Erythroblast (primary cell): ENCODE data around the gene LYAR.
"Not testable (repeated sequence)": the region's sequence is repeated elsewhere in the genome, so short reads cannot be mapped to it uniquely, and the experiment has no call there.

Source experiments
- DNase-seq, 2 experiments: peaks; one replicate each; lab custom pipeline; 2025; lab: John Stamatoyannopoulos, UW
- GATA1 ChIP-seq: IDR thresholded peaks from 2 replicates; pipeline ENCODE4 v1.6.1; 2011; ENCODE audit warnings: low read depth, mild to moderate bottlenecking, control low read depth, low read length, moderate library complexity
- POLR2A ChIP-seq: IDR thresholded peaks from 2 replicates; pipeline ENCODE4 v1.6.1; 2011; ENCODE audit warnings: mild to moderate bottlenecking, low read length

The LYAR gene

DNA sequence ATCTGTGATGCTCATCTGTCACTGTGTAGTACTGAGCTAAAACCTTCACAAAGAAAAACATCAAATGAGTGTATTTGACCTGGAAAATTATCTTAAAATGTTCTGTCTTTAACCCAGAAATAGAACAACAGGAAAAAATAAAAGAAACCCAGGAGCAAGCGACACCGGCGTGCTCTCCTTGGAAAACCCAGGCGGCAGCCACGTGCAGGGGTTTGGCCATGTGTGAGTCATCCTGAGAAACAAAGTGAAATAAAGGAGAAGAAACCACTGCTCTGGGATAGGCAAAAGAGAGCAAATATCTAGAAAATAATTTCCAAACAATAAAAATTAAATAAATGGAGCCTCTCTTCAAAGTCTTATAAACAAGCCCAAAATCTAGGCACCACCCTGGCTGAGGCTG is 22.0 kb downstream of the LYAR start:
- no peak for DNase-seq
- TF ChIP-seq GATA1 (no peak), POLR2A (no peak)

GRCh38 chr4:4260185-4260751 is 29.7 kb downstream of the LYAR start:
- TF ChIP-seq POLR2A, result no peak
- no peak for TF ChIP-seq GATA1
- peak; percentile 43 to 70 for DNase-seq

GRCh38 chr4:4259484-4260100 is 30.4 kb downstream of the LYAR start:
- DNase-seq, result no peak

GRCh38 chr4:4257705-4258104 is 32.2 kb downstream of the LYAR start:
- not testable (repeated sequence) for DNase-seq

More at GRCh38 chr4:4259484-4260100, 30.4 kb downstream of the LYAR start:
- TF ChIP-seq GATA1 (no peak), POLR2A (no peak)

- TF ChIP-seq POLR2A (no peak), GATA1 (no peak)
- DNase-seq, result no peak
These were observed 33.2 kb downstream of the LYAR start for GRCh38 chr4:4256799-4257198.

DNA sequence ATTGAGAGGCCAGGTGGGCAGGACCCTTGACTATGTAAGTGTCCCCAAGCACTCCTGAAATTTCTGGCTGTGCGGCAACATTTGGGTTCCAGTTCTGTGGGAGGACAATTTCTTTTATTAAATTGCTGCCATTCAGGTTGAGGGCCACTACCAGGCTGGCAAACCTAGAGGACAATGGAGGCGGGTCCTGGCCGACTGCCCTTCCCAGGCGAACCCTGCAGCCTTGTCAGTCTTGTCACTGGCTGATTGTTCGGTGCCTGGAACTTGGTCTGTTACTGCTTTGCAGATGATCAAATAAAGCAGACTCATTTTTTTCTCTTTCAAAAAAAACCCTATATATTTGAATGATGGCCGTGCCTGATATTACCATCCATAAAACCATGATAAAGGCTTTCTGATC is 35.3 kb downstream of the LYAR start:
- TF ChIP-seq POLR2A (no peak), GATA1 (no peak)
- no peak for DNase-seq

DNA sequence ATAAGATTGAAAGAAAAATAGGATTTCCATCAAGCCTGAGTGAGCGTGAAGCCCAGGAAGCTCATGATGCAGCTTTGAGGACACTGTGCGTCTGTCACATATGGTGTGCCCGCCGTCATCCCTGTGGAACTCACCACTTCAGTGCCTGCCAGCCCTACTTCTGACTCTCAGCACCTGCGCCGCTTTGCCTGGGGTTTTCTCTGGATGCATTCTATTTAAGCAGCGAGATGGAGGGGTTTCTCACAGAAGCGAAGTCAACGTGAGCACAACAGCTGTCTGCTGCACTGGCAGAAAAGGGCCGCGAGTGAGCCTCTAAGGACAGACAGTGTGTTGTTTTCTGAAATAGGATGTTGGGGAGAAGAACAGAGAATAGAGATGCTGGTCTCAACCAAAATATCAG is 35.8 kb downstream of the LYAR start:
- DNase-seq, result no peak
- TF ChIP-seq GATA1 (no peak), POLR2A (no peak)

- TF ChIP-seq GATA1, result no peak
- TF ChIP-seq POLR2A, result no peak
- no peak for DNase-seq
These were observed 40.1 kb downstream of the LYAR start for GRCh38 chr4:4249866-4250265.

- DNase-seq, result not testable (repeated sequence)
These were observed 40.6 kb downstream of the LYAR start for GRCh38 chr4:4249342-4249741.

GRCh38 chr4:4248885-4249203 is 41.1 kb downstream of the LYAR start:
- DNase-seq, result peak; percentile 59 to 61
- TF ChIP-seq POLR2A (no peak), GATA1 (no peak)

DNA sequence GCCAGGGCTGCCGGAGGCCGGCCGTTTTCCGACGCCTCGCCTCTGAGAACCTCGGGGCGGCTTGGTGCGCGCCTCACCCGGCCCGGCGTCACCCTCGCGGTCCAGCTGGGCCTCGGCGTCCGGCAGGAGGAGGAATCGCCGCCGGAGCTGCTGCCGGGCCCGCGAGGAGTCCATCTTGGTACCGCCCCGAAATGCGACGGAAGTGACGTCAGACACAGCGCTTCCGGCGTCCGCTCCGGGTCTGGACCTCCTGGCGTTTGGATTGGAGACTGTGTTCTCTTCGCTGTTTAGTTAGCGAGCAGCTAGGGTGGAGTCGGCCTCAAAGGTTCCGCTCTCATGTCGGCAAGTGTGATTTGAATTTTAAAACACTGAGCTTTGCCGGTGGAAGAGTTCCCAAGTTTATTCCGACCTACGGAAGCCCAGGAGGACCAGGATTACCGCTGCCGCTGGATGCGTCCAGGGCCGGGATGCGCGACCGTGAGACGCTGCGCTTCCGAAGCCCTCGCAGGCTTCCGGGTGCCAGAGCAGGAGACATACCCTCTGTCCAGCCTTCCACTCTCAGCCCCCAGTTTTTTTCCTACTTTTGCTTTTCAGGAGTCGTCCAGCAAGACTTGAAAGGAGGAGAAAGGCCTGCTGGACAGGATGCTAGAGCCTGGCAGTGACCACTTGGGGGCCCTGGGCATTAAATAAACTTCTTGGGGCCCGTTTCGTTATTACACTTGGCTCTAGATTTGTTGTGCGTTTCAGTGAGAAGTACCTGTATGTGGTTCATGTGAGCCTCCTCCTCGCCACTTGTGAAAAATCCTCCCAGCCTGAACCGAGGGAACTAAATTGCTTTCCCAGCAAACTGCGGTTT is 41.7 kb downstream of the LYAR start, which contains the start of gene TMEM128:
Gene TMEM128 (minus strand): TSS at position 195 of the 856 bp plus-strand sequence. CDS start 21 bp downstream, at position 174.
- TF ChIP-seq GATA1, result no peak
- TF ChIP-seq POLR2A, result peak; percentile 96
- DNase-seq, result peak; percentile 96 to 97

DNA sequence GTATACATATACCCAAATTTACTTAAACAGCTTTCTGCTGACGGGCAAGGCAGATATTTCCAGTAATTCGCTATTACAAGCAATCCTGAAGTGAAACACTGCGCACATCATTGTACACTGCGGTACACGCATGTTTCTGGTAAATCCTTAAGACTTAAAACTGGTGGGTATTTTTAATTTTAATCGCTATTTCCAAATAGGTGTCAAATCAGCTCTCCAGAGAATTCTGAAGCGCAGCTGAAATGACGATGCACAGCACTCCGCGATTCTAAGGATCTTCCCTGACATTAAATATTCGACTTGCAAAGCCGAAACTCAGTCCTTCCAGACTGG is 42.3 kb downstream of the LYAR start:
- TF ChIP-seq POLR2A, result no peak
- no peak for TF ChIP-seq GATA1
- DNase-seq, result no peak

- TF ChIP-seq POLR2A, result no peak
- no peak for TF ChIP-seq GATA1
- no peak for DNase-seq
These were observed 44.8 kb downstream of the LYAR start for GRCh38 chr4:4245172-4245571.

GRCh38 chr4:4239551-4239950 is 50.4 kb downstream of the LYAR start:
- DNase-seq, result not testable (repeated sequence)

GRCh38 chr4:4233610-4234009 is 56.3 kb downstream of the LYAR start:
- DNase-seq, result no peak

More at GRCh38 chr4:4233610-4234009, 56.3 kb downstream of the LYAR start:
- TF ChIP-seq POLR2A (no peak), GATA1 (no peak)
